ENCODE results near the gene FAU. TPM values are rescaled to one million over a fixed set of nuclear protein-coding genes. Genes with fewer than 3 reads are reported as not detected.
"Not testable (repeated sequence)": the region's sequence is repeated elsewhere in the genome, so short reads cannot be mapped to it uniquely, and the experiment has no call there.

Gene FAU
- total RNA-seq: 722 TPM

DNA sequence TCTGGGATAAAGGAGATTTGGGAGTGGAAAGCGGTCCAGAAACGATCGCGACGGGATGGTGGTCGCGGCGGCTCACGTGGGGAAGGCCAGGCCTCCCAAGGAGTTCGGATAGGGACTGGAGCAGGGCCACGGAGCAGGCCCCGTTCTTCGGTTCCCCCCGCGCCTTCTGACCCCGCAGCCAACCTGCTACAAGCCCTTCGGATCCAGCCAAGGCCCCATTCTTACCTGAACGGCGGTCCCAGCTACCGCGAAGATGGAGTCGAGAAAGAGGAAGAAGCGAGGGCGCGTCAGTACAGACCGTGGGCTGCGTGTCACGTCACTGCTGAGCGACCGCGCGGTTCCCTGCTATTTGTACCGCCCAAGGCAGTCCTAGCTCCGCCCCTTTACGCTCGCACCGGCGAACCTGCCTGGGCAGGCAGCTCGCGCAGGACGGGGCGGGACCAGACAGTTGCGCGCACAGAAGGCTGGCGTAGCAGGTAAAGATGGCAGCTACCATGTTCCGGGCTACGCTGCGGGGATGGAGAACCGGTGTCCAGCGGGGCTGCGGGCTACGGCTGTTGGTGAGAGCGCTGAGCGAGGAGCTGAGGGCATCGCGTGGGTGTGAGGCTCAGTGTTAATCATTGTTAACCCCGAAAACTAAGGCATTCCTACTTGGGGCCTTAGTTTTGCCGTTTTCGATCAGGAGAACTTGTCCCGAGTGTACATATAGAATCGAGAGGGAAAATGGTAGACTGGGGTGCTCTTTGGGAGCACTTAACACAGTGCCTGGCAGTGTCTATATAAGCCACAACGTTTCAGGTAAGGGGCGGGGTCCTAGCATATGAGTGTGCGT, at the start of gene FAU, which contains the start of gene MRPL49:
TSS of gene FAU (minus strand) at position 270 of the 832 bp plus-strand sequence. CDS start 321 bp downstream, outside the sequence.
TSS of gene MRPL49 (plus strand) at position 457 of the 832 bp plus-strand sequence. CDS start at position 483, 26 bp downstream.
- DNase-seq (ENCODE audit: low spot score) (peak; percentile 98), ATAC-seq (peak; percentile 95)
- intact Hi-C loops (cut with DNase I): no loop called here

GRCh38 chr11:65170058-65170534, 48.2 kb upstream of the FAU start, which contains the start of gene SPDYC:
SPDYC (plus strand) TSS chr11:65170233; CDS start chr11:65171358, 1,125 bp downstream.
- peak; percentile 50 for DNase-seq (ENCODE audit: low spot score)
- intact Hi-C loops (cut with DNase I): no loop called here
- ATAC-seq: no peak

DNA sequence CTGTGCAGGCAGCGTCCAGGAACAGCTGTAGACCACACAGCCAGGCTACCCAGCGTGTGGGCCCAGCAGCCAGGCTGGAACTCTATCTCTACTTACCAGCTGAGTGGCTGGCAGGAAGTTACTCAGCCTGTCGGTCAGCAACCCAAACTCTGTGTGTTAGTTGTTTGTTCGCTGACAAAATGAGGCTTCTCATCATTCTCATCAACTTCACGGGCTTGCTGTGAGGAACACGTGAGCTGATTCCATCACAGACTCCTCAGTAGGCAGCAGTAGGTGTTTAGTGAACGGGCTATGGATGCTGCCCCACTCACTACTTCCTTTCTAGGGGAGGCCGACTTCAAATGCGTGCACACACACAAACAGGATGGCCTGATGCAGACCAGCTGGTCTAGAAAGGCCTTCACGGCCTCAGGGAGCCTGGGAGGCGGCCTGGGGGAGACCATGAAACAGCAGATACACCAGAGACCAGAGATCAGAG, 47.3 kb upstream of the FAU start:
- intact Hi-C loops (cut with DNase I): no loop called here
- DNase-seq (ENCODE audit: low spot score) (peak; percentile 25), ATAC-seq (no peak)

- intact Hi-C loops (cut with DNase I): no loop called here
- peak; percentile 10 for DNase-seq (ENCODE audit: low spot score)
- ATAC-seq: no peak
These were observed 45.7 kb upstream of the FAU start for GRCh38 chr11:65167656-65168055.

GRCh38 chr11:65166893-65167292, 45.0 kb upstream of the FAU start:
- intact Hi-C loops (cut with DNase I): no loop called here
- DNase-seq (ENCODE audit: low spot score): no peak
- ATAC-seq: no peak

DNA sequence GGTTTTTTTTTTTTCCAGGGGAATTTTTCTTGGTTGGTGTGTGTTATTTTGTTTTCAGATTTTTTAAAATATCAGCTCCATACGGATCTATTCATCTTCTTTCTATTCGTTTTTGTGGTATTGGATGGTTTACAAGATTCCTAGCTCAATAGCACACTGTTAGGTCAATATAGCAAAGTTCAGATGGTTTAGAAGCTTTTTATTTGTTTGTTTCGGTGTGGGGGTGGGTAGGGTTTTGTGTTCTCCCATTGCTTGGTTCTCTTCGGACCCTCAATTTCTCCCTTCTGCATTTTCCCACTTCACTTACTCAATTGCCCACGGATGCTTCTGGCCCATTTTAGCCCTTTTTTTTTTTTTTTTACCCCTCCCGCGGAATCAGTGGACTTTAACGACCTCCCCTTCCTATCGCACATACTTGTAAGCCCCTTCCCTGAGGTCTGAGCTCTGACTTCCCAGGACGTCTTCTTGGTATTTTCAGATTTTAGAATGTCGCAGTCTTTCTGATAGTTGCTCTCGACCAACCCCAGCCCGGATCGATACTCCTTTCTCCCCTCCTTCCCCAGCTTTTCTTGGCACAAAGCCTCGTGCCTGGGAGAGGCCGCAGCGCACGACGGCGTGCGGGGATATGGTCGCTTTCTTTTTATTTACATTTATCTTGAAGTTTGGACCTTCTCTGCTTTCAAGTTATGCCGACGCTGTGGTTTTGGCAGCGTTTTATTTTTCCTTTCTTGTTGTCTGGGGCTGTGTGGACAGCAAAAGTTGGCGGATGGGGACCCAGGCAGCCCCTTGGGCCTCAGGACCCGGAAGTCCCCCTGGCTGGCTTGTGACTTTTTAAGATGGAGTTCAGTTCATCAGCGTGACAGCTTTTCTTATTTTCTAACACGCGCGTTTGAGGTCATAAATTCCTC, 43.7 kb upstream of the FAU start:
- intact Hi-C loops (cut with DNase I): no loop called here

DNA sequence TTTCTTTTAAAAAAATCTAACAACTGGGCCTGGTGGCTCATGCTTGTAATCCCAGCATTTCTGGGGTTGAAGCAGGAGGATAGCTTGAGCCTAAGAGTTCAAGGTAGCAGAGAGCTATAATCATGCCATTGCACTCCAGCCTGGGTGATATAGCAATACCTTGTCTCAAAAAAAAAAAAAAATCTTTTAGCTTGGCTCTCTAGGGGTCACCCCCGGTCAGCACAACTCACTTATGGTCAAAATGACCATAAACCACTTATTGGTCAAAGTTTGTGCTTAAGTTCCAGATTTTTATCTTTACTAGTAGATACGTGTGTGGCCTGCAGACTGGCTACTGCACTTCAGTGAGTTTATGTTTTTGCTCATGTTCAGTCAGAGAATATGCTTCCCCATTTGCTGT, 41.8 kb upstream of the FAU start:
- DNase-seq (ENCODE audit: low spot score) (peak; percentile 7), ATAC-seq (no peak)
- intact Hi-C loops (cut with DNase I): no loop called here

More for the DNA sequence above, 43.7 kb upstream of the FAU start:
- peak; percentile 56 for DNase-seq (ENCODE audit: low spot score)
- peak; percentile 82 for ATAC-seq

DNA sequence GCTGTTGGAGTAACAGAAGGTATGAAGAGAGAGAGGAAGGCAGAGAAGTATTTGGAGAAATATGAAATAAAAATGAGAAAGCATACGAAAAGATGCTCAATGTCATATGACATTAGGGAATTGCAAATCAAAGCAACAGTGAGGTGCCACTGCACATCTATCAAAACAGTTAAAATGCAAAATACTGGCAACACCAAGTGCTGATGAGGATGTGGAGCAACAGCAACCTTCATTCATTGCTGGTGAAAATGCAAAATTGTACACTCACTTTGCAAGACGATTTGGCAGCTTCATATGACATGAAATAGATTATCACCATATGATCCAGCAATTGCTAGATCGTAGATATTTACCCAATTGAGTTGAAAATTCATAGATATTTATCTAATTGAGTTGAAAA, 38.7 kb upstream of the FAU start:
- intact Hi-C loops (cut with DNase I): no loop called here
- DNase-seq (ENCODE audit: low spot score) (no peak), ATAC-seq (no peak)

DNA sequence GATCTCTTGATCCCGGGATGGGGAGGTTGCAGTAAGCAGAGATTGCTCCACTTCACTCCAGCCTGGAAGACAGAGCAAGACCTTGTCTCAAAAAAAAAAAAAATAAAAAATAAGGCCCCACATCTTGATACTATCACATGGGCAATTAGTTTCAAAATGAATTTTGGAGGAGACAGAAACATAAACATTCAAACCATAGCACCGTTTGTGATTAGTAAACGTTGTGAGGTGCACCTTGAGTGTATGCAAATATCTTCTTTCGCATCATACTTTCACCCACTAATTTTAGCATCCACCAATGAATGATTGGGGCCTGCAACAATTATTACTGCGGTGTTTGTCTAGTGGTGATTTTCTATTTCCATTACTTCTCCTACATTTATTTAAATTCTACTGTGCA, 37.1 kb upstream of the FAU start:
- ATAC-seq: no peak
- DNase-seq (ENCODE audit: low spot score): peak; percentile 9
- intact Hi-C loops (cut with DNase I): no loop called here

- DNase-seq (ENCODE audit: low spot score) (peak; percentile 5), ATAC-seq (no peak)
- intact Hi-C loops (cut with DNase I): no loop called here
These were observed 35.4 kb upstream of the FAU start for GRCh38 chr11:65157336-65157735.

DNA sequence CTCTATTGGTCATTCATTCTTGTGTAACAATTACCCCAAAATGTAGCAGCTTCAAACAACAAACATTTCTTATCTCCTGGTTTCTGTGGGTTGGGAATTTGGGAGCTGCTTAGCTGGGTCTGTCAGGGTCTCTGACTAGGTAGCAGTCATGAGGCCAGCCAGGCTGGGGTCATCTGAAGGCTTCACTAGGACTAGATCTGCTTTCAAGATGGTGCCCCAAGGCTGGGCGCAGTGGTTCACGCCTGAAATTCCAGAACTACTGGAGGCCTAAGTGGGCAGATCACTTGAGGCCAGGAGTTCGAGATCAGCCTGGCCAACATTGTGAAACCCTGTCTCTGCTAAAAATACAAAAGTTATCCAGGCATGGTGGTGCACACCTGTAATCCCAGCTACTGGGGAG, 35.0 kb upstream of the FAU start:
- intact Hi-C loops (cut with DNase I): no loop called here
- ATAC-seq (no peak), DNase-seq (ENCODE audit: low spot score) (peak; percentile 19)

GRCh38 chr11:65156256-65156655, 34.3 kb upstream of the FAU start:
- DNase-seq (ENCODE audit: low spot score): no peak
- intact Hi-C loops (cut with DNase I): no loop called here

GRCh38 chr11:65152122-65152521, 30.2 kb upstream of the FAU start:
- ATAC-seq: no peak
- intact Hi-C loops (cut with DNase I): no loop called here
- peak; percentile 6 for DNase-seq (ENCODE audit: low spot score)

More at GRCh38 chr11:65156256-65156655, 34.3 kb upstream of the FAU start:
- no peak for ATAC-seq

GRCh38 chr11:65151331-65151899, 29.5 kb upstream of the FAU start:
- peak; percentile 7 for DNase-seq (ENCODE audit: low spot score)

DNA sequence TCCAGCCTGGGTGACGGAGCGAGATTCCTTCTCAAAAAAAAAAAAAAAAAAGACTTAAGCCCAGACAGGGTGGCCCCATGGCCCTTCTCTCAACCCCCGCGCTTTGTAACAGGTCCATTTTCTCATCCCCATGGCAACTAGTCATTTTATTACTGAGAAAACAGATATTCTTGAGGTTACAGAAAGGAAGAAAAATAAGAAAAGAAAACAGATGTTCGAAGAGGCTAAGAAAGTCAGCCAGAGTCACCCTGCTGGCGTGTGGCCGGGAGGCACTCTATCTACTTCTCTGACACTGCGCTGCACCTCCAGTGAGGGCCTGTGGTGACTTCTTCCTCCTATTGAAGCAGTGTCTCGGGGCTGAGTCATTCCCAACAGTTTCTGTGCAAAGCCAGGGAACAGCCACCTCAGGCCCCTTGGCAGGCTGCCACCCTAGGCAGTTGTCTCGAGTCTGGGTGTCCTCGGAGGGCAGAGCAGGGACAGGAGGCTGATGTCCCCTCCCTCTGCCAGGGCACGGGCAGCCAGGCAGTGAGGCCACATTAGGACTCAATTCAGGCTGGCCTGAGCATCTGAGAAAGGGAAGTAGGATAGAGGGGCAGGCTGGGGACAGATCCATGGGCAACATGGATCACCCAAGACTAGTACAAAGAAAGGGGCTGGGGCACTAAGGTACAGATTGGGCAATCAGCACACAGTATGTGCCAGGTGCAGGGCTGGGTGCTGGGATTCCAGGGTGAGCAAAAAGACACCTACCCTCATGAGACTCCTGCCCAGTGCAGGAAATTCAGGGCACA, 28.8 kb upstream of the FAU start:
- DNase-seq (ENCODE audit: low spot score) (peak; percentile 84), ATAC-seq (peak; percentile 92)
- intact Hi-C loops (cut with DNase I): no loop called here

More at GRCh38 chr11:65151331-65151899, 29.5 kb upstream of the FAU start:
- no peak for ATAC-seq
- intact Hi-C loops (cut with DNase I): no loop called here

GRCh38 chr11:65150131-65150508, 28.2 kb upstream of the FAU start:
- intact Hi-C loops (cut with DNase I); ATAC-seq: not testable (repeated sequence)
- peak; percentile 36 for DNase-seq (ENCODE audit: low spot score)

DNA sequence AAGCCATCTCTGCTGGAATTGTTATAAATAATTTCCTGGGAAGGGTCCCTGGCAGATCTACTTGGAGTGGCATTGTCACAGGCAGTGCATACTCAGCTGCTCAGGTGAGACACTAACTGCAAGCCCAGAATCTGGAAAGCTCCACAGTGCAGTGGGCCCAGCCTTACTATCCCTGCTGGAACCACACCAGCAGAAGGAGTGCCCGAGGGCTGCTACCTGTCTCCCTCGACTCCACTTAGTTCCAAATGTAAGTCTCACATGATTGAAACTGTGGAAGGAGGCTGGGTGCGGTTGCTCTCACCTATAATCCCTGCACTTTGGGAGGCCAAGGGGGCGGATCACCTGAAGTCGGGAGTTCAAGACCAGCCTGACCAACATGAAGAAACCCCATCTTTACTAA, 26.7 kb upstream of the FAU start:
- intact Hi-C loops (cut with DNase I): no loop called here
- DNase-seq (ENCODE audit: low spot score) (peak; percentile 44), ATAC-seq (no peak)

- intact Hi-C loops (cut with DNase I): no loop called here
- DNase-seq (ENCODE audit: low spot score) (no peak), ATAC-seq (no peak)
These were observed 25.6 kb upstream of the FAU start for GRCh38 chr11:65147352-65148075.
